Measurements from ENCODE around the gene KIF20B. TPM values are rescaled to one million over a fixed set of nuclear protein-coding genes. Genes with fewer than 3 reads are reported as not detected.

Gene KIF20B
- total RNA-seq, 1 donor from 2014 or later, result 2.5 TPM

GRCh38 chr10:89655722-89656121 lies 45.7 kb upstream of the KIF20B start:
- no peaks in the 10 kb centered on the region for H3K4me1 ChIP-seq
- no peak overlapping the region for H3K27ac ChIP-seq
- H3K4me3 ChIP-seq, result no peak overlapping the region
- H3K27me3 ChIP-seq, result no peaks in the 10 kb centered on the region
- DNase-seq (ENCODE audit: extremely low spot score in 2 of 2), result no peak
- TF ChIP-seq POLR2A (IDR thresholded peaks at IDR 0.05) (no peak), POLR2AphosphoS5 (IDR thresholded peaks at IDR 0.05; ENCODE audit: insufficient read depth in 1 of 2, low read depth in 1 of 2) (no peak)
- TF ChIP-seq, protein P1, sequence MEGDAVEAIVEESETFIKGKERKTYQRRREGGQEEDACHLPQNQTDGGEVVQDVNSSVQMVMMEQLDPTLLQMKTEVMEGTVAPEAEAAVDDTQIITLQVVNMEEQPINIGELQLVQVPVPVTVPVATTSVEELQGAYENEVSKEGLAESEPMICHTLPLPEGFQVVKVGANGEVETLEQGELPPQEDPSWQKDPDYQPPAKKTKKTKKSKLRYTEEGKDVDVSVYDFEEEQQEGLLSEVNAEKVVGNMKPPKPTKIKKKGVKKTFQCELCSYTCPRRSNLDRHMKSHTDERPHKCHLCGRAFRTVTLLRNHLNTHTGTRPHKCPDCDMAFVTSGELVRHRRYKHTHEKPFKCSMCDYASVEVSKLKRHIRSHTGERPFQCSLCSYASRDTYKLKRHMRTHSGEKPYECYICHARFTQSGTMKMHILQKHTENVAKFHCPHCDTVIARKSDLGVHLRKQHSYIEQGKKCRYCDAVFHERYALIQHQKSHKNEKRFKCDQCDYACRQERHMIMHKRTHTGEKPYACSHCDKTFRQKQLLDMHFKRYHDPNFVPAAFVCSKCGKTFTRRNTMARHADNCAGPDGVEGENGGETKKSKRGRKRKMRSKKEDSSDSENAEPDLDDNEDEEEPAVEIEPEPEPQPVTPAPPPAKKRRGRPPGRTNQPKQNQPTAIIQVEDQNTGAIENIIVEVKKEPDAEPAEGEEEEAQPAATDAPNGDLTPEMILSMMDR (IDR thresholded peaks at IDR 0.05), result no peak
- no peaks in the 10 kb centered on the region for H3K9me3 ChIP-seq
- no peaks in the 10 kb centered on the region for H3K36me3 ChIP-seq
- intact Hi-C loops (cut with DNase I), result no loop called here

GRCh38 chr10:89657302-89657701 lies 44.1 kb upstream of the KIF20B start:
- Histone ChIP-seq H3K9me3 (no peaks in the 10 kb centered on the region), H3K36me3 (no peaks in the 10 kb centered on the region), H3K27ac (no peak overlapping the region), H3K4me3 (no peak overlapping the region), H3K27me3 (no peaks in the 10 kb centered on the region), H3K4me1 (no peaks in the 10 kb centered on the region)
- no peak for DNase-seq (ENCODE audit: extremely low spot score in 2 of 2)
- TF ChIP-seq POLR2AphosphoS5 (IDR thresholded peaks at IDR 0.05; ENCODE audit: insufficient read depth in 1 of 2, low read depth in 1 of 2) (no peak), POLR2A (IDR thresholded peaks at IDR 0.05) (no peak)
- TF ChIP-seq, protein P1 (IDR thresholded peaks at IDR 0.05), result no peak
- intact Hi-C loops (cut with DNase I), result no loop called here

DNA sequence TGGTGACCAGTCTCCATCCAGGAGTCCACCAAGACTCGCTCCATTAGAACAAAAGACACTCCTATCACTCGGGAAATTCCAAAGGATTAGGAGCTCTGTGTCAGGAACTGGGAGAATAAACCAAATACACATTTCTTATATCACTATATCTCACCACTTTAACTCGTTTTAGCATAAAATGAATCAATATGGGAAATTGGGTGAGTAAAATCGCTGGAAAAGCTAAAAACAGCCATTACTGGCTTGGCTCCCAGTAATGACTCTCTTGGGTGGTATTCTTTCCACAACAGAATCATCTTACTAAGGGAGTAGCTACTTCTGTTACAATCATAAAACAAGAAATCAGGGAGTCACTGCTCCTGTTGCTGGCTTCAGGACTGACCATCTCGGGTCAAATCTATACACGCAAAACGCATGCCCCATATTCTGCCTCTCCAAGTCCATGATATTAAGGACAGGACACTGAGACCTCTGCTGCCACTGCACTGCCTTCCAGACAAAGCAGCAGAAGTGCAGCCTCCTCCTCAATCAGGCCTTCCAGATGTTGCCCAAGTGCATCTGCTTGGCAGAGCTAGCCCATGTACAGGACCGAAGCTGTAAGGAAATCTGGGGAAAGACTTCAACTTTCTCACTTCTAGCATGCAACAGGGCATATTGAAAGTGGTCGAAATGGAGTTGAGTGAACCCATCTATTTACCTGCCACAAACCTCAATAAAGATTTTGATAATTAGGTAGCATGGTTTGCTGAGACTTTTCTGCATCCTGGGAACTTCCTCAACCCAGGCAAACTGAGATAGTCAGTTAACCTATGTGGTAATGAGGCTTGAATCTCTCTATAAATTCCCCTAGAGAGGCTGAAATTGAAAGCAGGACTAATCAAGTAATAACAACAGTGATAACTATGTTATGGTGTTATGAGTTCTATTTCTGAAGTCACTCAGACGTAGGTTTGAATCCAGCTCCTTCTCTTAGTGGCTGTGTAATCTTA lies 42.0 kb upstream of the KIF20B start:
- Histone ChIP-seq H3K4me3 (no peak overlapping the region), H3K9me3 (no peaks in the 10 kb centered on the region), H3K36me3 (no peaks in the 10 kb centered on the region), H3K27me3 (no peaks in the 10 kb centered on the region), H3K4me1 (no peaks in the 10 kb centered on the region), H3K27ac (no peak overlapping the region)
- intact Hi-C loops (cut with DNase I), result no loop called here
- no peak for DNase-seq (ENCODE audit: extremely low spot score in 2 of 2)
- no peak for TF ChIP-seq POLR2AphosphoS5 (IDR thresholded peaks at IDR 0.05; ENCODE audit: insufficient read depth in 1 of 2, low read depth in 1 of 2)
- TF ChIP-seq, protein P1 (IDR thresholded peaks at IDR 0.05), result no peak
- no peak for TF ChIP-seq POLR2A (IDR thresholded peaks at IDR 0.05)

- Histone ChIP-seq H3K9me3 (no peaks in the 10 kb centered on the region), H3K36me3 (no peaks in the 10 kb centered on the region)
- DNase-seq (ENCODE audit: extremely low spot score in 2 of 2), result no peak
Observed at GRCh38 chr10:89662596-89662995, 38.8 kb upstream of the KIF20B start.

More at GRCh38 chr10:89662596-89662995, 38.8 kb upstream of the KIF20B start:
- no peak overlapping the region for H3K4me3 ChIP-seq
- TF ChIP-seq, protein P1 (IDR thresholded peaks at IDR 0.05), result no peak
- TF ChIP-seq POLR2A (IDR thresholded peaks at IDR 0.05) (no peak), POLR2AphosphoS5 (IDR thresholded peaks at IDR 0.05; ENCODE audit: insufficient read depth in 1 of 2, low read depth in 1 of 2) (no peak)
- intact Hi-C loops (cut with DNase I), result no loop called here
- no peak overlapping the region for H3K27ac ChIP-seq
- H3K27me3 ChIP-seq, result no peaks in the 10 kb centered on the region
- no peaks in the 10 kb centered on the region for H3K4me1 ChIP-seq
